Nephron (organoid): ENCODE results near the gene ZC3H12D.

Experiments
- H3K27ac Mint-ChIP-seq, 3 experiments: 2 replicates each; pipeline ENCODE4 v1.8.0; 2020; ENCODE audit warnings: mixed read lengths in 3 of 3, mild to moderate bottlenecking in 2 of 3, moderate library complexity in 1 of 3
- H3K27me3 Mint-ChIP-seq: 2 replicates; pipeline ENCODE4 v1.8.0; 2021; ENCODE audit warnings: low read depth, mild to moderate bottlenecking, moderate library complexity, mixed read lengths
- H3K36me3 Mint-ChIP-seq: 2 replicates; pipeline ENCODE4 v1.8.0; 2020; ENCODE audit warnings: low read depth, mixed read lengths
- H3K4me1 Mint-ChIP-seq: 2 replicates; pipeline ENCODE4 v1.8.0; 2020; ENCODE audit warnings: mixed read lengths
- H3K4me3 Mint-ChIP-seq, 3 experiments: 2 replicates each; pipeline ENCODE4 v1.8.0; 2020; ENCODE audit warnings: mild to moderate bottlenecking in 3 of 3, mixed read lengths in 3 of 3, moderate library complexity in 2 of 3
- H3K9me3 Mint-ChIP-seq: 2 replicates; pipeline ENCODE4 v1.8.0; 2020; ENCODE audit warnings: mixed read lengths
- CTCF ChIP-seq, 3 experiments: fragments of 200-600 bp; sonication (generic); IDR thresholded peaks; one replicate each; pipeline ENCODE4 v1.5.0; 2021; ENCODE audit warnings: antibody characterized with exemption in 3 of 3; ENCODE audit not compliant: unreplicated experiment in 3 of 3

Gene ZC3H12D

GRCh38 chr6:149455031-149455732, 29.6 kb downstream of the ZC3H12D start:
- peaks cover 16% of the 10 kb centered on the region for H3K4me1 Mint-ChIP-seq
- TF ChIP-seq CTCF (IDR thresholded peaks at IDR 0.05; ENCODE audit: unreplicated experiment in 3 of 3) = no peak
- H3K27ac Mint-ChIP-seq = peak overlapping the region; percentile 23 to 81 (median 48)
- peak overlapping the region in 1 of 3 experiments; percentile 23 for H3K4me3 Mint-ChIP-seq
- no peaks in the 10 kb centered on the region for H3K9me3 Mint-ChIP-seq
- peaks cover 39% of the 10 kb centered on the region for H3K27me3 Mint-ChIP-seq
- H3K36me3 Mint-ChIP-seq = no peaks in the 10 kb centered on the region

GRCh38 chr6:149454346-149454848, 30.4 kb downstream of the ZC3H12D start:
- Mint-ChIP-seq H3K9me3 (peaks cover 2% of the 10 kb centered on the region), H3K36me3 (no peaks in the 10 kb centered on the region), H3K4me3 (no peak overlapping the region), H3K27ac (peak overlapping the region in 1 of 3 experiments; percentile 74), H3K27me3 (peaks cover 46% of the 10 kb centered on the region), H3K4me1 (peaks cover 22% of the 10 kb centered on the region)
- no peak for TF ChIP-seq CTCF (IDR thresholded peaks at IDR 0.05; ENCODE audit: unreplicated experiment in 3 of 3)

GRCh38 chr6:149453597-149454345, 31.0 kb downstream of the ZC3H12D start:
- Mint-ChIP-seq H3K4me1 (peaks cover 22% of the 10 kb centered on the region), H3K27me3 (peaks cover 46% of the 10 kb centered on the region), H3K27ac (peak overlapping the region in 1 of 3 experiments; percentile 74), H3K9me3 (peaks cover 2% of the 10 kb centered on the region), H3K36me3 (no peaks in the 10 kb centered on the region), H3K4me3 (no peak overlapping the region)
- no peak for TF ChIP-seq CTCF (IDR thresholded peaks at IDR 0.05; ENCODE audit: unreplicated experiment in 3 of 3)

GRCh38 chr6:149452037-149452939, 32.5 kb downstream of the ZC3H12D start:
- Mint-ChIP-seq H3K27ac (no peak overlapping the region), H3K4me1 (peaks cover 28% of the 10 kb centered on the region), H3K36me3 (no peaks in the 10 kb centered on the region)

More at GRCh38 chr6:149452037-149452939, 32.5 kb downstream of the ZC3H12D start:
- peaks cover 2% of the 10 kb centered on the region for H3K9me3 Mint-ChIP-seq
- peaks cover 52% of the 10 kb centered on the region for H3K27me3 Mint-ChIP-seq
- peak overlapping the region; percentile 19 to 58 (median 23) for H3K4me3 Mint-ChIP-seq
- TF ChIP-seq CTCF (IDR thresholded peaks at IDR 0.05; ENCODE audit: unreplicated experiment in 3 of 3) = no peak
